HG03520 (cell line): ENCODE measurements around the gene ARID3B.
"Not testable (repeated sequence)": the region's sequence is repeated elsewhere in the genome, so short reads cannot be mapped to it uniquely, and the experiment has no call there.

ENCODE experiments used
- ATAC-seq: cut with Tn5 transposase; IDR thresholded peaks from one replicate; pipeline ENCODE4 v1.9.1; 2021; ENCODE audit warnings: mild to moderate bottlenecking, moderate library complexity; ENCODE audit not compliant: unreplicated experiment

Gene ARID3B

DNA sequence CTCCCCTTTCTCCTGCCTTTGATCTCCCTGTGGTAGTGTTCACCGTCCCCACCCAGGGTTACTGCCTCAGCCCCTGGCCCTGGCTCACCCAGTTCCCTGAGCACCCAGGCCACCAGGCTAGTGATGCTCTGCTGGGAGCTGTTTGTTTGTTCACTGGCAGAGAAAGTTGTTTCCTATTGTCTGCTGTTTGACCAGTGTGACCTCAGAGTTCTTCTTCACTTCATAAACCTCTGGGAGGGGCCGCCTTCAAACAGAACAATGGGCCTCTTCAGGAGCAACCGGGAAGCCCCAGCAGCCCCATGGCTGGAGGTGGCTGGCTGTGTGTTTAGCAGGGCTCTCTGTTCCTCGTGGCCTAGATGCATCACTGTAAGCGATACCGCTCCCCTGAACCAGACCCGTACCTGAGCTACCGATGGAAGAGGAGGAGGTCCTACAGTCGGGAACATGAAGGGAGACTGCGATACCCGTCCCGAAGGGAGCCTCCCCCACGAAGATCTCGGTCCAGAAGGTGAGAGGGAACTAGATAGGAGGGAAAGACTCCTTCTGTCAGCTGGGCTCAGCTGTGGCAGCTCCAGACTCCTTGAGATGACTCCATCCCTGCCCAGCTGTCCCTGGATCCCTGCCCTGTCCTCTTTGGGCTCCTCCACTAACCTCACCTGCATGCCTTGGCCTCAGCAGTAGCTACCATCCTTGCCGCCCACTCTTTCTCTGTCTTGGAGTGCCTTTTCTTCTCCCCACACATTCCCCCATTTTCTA lies 78.0 kb downstream of the ARID3B start:
- no peak for ATAC-seq

DNA sequence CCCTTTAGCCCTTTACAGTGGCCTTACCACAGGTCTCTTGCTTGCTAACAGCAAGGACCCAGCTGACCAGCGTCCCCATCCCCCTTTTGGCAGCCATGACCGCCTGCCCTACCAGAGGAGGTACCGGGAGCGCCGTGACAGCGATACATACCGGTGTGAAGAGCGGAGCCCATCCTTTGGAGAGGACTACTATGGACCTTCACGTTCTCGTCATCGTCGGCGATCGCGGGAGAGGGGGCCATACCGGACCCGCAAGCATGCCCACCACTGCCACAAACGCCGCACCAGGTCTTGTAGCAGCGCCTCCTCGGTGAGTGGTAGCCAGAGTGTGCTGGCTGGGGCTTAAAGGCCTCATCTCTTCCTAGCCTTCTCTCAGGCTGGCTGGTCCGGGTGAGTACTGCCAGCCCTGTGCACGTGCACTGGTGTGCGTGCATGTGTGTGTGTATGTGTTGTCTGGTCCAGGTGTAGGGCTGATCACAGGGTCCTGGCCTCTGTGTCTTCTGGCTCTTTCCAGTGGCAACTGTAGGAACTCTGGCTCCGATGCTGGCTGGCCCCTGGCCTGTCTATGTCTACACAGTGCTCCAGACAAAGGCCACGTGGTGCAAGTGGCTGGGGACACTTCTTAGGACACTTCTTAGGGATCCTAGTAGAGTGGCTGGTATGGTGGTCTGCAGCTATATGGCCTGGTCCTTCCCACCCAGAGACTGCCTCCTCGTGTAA lies 79.1 kb downstream of the ARID3B start:
- no peak for ATAC-seq

DNA sequence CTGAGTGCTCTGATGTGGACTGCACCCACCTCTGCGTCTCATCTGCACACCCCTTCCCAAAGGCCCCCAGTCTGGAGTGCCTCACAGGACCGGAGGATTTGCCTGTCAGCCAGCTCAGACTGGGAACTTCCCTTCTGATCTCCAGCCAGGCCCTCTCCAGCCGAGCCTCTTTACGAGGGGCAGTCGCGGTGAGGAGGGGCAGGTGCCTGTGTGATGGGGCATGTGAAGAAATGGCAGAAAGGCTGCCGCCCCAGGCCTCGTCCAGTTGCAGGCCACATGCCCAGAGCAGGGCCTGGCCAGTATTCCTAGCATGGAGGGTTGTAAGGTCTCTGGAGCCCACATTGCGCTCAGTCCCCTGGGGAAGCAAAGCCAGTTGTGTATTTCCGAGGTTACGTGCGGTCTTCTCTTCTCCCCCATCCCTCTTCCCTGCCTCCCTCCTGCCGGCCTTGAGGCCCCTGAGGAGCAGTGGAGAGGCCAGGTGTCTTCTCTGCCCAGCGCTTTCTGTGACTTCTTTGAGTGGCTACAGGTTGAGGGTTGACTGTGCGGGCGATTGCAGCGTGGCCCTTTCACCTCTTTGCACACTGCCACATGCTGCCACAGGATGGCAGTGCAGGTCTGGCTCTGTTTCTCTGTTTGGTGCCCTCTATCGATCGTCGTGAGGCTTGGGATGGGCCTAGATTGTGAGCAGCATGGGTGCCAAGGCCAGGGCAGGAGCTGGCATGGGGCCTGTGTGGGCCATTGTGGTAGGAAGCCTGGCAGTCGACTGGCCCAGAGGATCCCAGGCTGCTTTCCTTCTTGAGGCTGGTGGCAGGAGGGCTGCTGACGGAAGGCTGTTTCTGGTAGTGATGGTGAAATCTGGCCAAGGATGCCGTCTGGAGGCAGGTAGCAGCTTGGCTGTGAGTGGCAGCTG lies 79.9 kb downstream of the ARID3B start:
- no peak for ATAC-seq

- ATAC-seq = no peak
Measured at GRCh38 chr15:74621546-74621920, 80.5 kb downstream of the ARID3B start.

DNA sequence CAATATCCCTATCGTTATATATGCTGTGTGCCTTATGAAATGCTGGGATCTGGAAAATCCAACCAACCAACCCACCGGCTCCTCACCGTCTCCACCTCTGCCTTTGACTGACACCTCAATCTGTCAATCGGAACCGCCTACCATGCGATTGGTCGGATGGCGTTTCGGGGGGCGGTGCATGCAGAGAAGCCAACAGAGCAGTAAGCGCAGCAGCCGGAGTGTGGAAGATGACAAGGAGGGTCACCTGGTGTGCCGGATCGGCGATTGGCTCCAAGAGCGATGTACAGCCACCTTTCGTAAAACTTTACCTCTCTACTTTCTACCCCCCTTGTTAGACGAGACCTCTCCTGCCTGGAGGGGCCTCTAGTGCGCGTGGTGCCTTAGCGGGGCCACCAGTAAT lies 80.9 kb downstream of the ARID3B start:
- no peak for ATAC-seq

DNA sequence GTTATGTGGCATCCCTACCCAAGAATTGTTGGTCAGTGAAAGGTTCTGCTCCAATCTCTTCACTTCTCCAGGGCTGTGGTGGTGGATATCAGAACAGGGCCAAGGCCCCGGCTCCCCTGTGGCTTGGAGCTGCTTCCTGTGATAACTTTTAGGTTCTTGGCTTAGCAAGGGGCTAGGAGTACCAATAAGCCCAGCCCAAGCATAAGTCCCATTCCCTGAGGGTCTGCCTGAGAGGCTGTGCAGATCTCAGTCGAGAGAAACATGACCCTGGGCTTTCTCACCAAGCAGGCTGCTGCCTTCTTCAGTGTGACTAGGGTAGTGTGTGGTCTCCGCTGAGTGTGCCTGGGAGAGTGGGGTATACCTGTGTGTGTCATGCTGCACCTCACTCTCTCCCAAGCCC lies 81.7 kb downstream of the ARID3B start:
- ATAC-seq = no peak

GRCh38 chr15:74624020-74624602 lies 83.1 kb downstream of the ARID3B start:
- ATAC-seq = no peak

GRCh38 chr15:74625693-74626092 lies 84.7 kb downstream of the ARID3B start:
- ATAC-seq = no peak

DNA sequence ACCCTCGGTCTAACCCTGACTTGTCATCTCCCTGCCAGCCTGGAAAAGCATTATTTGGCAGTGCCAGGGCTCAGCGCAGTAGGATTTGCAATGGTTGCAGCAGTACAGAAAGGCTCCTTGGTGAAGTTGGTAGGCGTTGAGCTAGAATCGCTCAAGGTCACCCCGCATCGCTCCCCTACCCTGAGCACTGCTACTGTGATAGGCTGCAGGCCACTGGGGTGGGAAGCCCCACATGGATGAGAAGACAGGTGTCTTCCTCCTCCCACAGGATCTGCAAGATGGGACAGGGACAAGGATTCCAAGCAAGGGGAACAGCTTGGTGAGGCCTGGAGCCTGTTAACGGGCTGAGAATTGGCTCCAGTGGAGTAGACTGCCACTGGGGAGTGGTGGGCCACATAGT lies 85.3 kb downstream of the ARID3B start:
- no peak for ATAC-seq

- ATAC-seq = no peak
Measured at GRCh38 chr15:74626752-74627692, 86.0 kb downstream of the ARID3B start.

DNA sequence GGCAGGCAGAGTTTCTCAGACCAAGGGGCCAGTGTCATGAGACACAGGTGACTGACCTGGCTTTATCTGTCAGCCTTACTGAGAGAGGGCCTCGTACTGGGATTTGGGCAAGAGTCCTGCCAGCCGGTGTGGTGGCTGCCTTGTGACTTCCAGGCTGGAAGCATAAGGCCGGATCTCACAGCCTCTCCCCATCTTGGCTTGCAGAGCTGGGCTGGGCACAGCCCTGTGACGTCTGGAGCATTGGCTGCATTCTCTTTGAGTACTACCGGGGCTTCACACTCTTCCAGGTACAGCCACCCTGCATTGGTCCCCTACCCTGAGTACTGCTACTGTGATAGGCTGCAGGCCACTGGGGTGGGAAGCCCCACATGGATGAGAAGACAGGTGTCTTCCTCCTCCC lies 86.7 kb downstream of the ARID3B start:
- no peak for ATAC-seq

DNA sequence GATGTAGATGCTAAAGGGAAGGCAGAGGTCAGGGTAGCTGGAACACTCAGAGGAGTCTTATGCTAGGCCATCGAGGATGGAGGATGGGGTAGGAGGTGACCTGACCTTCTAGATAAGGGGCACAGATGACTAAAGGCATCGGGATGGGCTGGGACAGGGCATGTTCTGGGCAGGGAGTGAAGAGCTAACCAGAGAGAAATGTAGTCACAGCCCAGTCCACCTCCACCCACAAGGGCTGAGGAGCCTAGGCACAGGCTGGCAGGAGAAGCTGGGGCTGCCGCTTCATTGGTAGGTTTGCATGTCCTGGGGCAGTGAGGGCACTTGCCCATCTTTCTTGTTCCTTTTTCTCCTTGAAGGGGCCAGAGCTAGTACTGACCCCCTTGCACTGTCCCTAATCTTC lies 87.2 kb downstream of the ARID3B start:
- no peak for ATAC-seq

DNA sequence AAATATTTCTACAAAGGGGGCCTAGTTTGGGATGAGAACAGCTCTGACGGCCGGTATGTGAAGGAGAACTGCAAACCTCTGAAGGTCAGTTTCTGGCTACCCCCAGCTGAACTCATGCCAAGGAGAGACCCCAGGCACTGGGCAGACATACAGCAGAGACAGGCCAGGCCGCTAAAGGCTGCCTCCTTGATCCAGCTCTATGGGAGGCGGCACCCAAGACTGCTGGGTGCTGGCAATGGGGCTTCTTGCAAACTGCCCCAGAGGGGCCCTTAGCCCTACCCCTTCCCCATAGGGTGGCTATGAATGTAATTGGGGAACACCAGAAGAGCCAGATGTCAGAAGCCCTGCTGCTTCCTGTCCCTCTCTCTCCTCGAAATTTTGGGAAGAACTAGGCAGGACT lies 87.9 kb downstream of the ARID3B start:
- no peak for ATAC-seq

DNA sequence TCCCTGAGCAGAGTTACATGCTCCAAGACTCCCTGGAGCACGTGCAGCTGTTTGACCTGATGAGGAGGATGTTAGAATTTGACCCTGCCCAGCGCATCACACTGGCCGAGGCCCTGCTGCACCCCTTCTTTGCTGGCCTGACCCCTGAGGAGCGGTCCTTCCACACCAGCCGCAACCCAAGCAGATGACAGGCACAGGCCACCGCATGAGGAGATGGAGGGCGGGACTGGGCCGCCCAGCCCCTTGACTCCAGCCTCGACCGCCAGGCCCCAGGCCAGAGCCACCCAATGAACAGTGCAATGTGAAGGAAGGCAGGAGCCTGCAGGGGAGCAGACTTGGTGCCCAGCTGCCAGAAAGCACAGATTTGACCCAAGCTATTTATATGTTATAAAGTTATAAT lies 88.7 kb downstream of the ARID3B start:
- not testable (repeated sequence) for ATAC-seq

GRCh38 chr15:74630284-74631086 lies 89.5 kb downstream of the ARID3B start:
- ATAC-seq = no peak

DNA sequence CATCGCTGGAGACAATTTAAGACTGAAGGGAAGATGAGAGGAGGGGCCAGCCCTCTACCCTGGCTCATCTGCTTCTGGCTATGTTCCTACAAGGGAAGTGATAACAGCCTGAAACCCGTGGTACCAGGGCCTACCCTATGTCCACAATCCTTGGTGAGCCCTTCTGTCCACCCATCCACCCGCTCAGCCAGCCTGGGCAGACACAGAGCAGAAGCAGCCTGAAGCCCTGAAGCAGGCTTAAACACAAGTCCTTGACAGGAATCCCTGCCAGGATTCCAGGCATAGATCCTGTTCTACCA lies 90.0 kb downstream of the ARID3B start:
- ATAC-seq = no peak

GRCh38 chr15:74631408-74631807 lies 90.4 kb downstream of the ARID3B start:
- no peak for ATAC-seq

DNA sequence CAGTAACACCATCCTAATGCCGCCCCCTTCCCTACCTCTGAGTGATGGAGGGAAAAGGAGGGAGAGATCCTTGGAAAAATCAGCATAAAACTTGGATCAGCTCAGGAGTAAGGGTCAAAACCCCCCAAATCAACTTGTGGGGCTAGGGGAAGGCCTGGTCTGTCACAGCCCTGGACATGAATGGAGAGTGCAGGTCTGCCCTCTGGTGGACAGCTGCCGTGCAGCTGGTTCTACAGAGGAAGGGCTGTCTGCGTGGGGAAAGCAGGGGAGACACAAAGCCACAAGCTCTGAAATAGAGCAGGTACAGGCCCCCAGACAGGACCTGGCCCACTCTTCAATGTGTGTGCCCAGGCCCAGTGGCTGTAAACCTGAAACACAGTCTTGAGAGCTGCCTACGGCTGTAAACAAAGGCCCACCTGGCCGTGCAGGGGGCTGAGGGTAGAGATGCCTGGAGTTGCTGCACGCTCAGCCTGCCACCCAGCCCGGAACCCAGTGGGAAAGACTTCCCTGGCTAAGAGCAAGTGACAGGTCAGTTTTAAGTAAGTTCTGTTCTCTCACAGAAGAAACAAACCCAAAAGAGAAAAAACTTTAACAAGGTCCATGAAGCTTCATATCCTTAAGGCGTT lies 91.0 kb downstream of the ARID3B start:
- no peak for ATAC-seq

DNA sequence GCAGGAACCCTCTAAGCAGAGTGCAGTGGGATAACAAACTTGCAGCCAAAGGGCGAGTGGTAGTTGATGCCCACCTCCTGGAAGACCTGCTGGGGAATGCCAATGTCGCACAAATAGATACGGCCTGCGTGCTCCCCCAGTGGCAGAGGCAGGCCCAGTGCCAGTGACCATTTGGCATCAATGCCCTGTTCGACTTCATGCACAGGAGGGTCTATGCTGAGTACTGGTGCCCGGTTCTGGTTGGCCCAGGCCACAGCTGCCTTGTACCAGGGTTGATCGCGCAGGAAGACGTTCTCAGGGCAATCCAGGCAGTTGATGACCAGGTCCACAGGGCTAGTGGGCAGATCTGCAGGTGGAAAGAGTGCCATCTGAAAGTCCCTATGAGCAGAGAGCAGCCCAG lies 91.6 kb downstream of the ARID3B start:
- ATAC-seq = no peak
